Progenitor cell of endocrine pancreas (in vitro differentiated cells): ENCODE measurements around the gene ANKRD16. TPM values are rescaled to one million over a fixed set of nuclear protein-coding genes. Genes with fewer than 3 reads are reported as not detected.

Experiments used
- DNase-seq: peaks from one replicate; pipeline ENCODE4 v3.0.0; 2021; ENCODE audit warnings: low spot score; ENCODE audit not compliant: unreplicated experiment
- H3K27ac Mint-ChIP-seq: 2 replicates; pipeline ENCODE4 v1.8.0; 2021; ENCODE audit warnings: mild to moderate bottlenecking, moderate library complexity, mixed read lengths
- H3K27me3 Mint-ChIP-seq: 2 replicates; pipeline ENCODE4 v1.8.0; 2021; ENCODE audit warnings: mixed read lengths
- H3K36me3 Mint-ChIP-seq: 2 replicates; pipeline ENCODE4 v1.8.0; 2022; ENCODE audit warnings: mixed read lengths; ENCODE audit not compliant: insufficient read depth
- H3K4me1 Mint-ChIP-seq: 2 replicates; pipeline ENCODE4 v1.8.0; 2021; ENCODE audit warnings: low read depth, mixed read lengths
- H3K4me3 Mint-ChIP-seq: 2 replicates; pipeline ENCODE4 v1.8.0; 2021; ENCODE audit warnings: low read depth, mild to moderate bottlenecking, moderate library complexity, mixed read lengths
- H3K9me3 Mint-ChIP-seq: 2 replicates; pipeline ENCODE4 v1.8.0; 2021; ENCODE audit warnings: low read depth, mixed read lengths
- total RNA-seq: library from RNA; stranded (reverse); gene quantifications from 2 replicates; pipeline ENCODE4 v1.2.1, GENCODE V29; 2021
- TF ChIP-seq, protein P1 (sequence below): fragments of 200-600 bp; sonication (generic); IDR thresholded peaks from one replicate; pipeline ENCODE4 v1.5.0; 2021; ENCODE audit warnings: antibody characterized with exemption, mild to moderate bottlenecking; ENCODE audit not compliant: unreplicated experiment

ANKRD16 gene
- total RNA-seq, 1 donor from 2014 or later, result 18.0 TPM

DNA sequence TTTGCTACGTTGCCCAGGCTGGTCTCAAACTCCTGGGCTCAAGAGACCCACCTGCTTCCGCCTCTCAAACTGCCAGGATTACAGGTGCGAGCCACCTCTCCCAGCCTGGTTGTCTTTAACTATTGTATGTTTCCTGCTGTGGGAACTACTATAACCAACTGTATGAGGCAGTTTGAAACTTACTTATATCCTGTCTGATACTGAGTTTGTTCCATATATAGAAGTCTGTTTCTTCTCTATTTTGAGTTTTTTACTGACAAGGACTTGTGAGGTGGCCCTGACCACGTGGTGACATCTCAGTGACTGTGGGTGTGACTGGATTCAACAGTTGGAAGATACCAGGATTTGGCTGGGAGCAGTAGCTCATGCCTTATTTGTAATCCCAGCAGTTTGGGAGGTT lies 14.5 kb upstream of the ANKRD16 start:
- no peak overlapping the region for H3K4me3 Mint-ChIP-seq
- TF ChIP-seq, protein P1, sequence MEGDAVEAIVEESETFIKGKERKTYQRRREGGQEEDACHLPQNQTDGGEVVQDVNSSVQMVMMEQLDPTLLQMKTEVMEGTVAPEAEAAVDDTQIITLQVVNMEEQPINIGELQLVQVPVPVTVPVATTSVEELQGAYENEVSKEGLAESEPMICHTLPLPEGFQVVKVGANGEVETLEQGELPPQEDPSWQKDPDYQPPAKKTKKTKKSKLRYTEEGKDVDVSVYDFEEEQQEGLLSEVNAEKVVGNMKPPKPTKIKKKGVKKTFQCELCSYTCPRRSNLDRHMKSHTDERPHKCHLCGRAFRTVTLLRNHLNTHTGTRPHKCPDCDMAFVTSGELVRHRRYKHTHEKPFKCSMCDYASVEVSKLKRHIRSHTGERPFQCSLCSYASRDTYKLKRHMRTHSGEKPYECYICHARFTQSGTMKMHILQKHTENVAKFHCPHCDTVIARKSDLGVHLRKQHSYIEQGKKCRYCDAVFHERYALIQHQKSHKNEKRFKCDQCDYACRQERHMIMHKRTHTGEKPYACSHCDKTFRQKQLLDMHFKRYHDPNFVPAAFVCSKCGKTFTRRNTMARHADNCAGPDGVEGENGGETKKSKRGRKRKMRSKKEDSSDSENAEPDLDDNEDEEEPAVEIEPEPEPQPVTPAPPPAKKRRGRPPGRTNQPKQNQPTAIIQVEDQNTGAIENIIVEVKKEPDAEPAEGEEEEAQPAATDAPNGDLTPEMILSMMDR, result no peak
- DNase-seq, result no peak
- no peaks in the 10 kb centered on the region for H3K9me3 Mint-ChIP-seq
- peaks cover 2% of the 10 kb centered on the region for H3K4me1 Mint-ChIP-seq
- peaks cover 23% of the 10 kb centered on the region for H3K36me3 Mint-ChIP-seq
- no peaks in the 10 kb centered on the region for H3K27me3 Mint-ChIP-seq
- H3K27ac Mint-ChIP-seq, result peak overlapping the region; percentile 71

DNA sequence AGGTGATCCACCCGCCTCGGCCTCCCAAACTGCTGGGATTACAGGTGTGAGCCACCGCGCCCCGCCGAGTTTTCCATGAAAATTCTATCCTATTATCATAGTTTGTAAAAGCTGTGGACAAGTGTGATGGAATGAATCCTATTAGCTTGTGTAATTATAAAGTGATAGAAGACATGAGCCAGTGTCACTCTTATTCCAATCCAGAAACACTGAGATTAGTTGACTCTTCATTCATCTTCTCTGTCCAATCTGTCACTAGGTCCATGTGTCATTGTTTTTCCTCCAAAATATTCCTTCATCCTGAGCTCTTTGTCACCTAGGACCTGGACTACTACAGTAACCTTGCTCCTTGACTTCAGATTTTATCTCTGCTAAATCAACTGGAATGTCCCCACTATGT lies 13.9 kb upstream of the ANKRD16 start:
- Mint-ChIP-seq H3K4me1 (peaks cover 2% of the 10 kb centered on the region), H3K27ac (peak overlapping the region; percentile 71), H3K36me3 (peaks cover 20% of the 10 kb centered on the region), H3K27me3 (no peaks in the 10 kb centered on the region), H3K4me3 (no peak overlapping the region), H3K9me3 (no peaks in the 10 kb centered on the region)
- DNase-seq, result no peak
- TF ChIP-seq, protein P1, result no peak

DNA sequence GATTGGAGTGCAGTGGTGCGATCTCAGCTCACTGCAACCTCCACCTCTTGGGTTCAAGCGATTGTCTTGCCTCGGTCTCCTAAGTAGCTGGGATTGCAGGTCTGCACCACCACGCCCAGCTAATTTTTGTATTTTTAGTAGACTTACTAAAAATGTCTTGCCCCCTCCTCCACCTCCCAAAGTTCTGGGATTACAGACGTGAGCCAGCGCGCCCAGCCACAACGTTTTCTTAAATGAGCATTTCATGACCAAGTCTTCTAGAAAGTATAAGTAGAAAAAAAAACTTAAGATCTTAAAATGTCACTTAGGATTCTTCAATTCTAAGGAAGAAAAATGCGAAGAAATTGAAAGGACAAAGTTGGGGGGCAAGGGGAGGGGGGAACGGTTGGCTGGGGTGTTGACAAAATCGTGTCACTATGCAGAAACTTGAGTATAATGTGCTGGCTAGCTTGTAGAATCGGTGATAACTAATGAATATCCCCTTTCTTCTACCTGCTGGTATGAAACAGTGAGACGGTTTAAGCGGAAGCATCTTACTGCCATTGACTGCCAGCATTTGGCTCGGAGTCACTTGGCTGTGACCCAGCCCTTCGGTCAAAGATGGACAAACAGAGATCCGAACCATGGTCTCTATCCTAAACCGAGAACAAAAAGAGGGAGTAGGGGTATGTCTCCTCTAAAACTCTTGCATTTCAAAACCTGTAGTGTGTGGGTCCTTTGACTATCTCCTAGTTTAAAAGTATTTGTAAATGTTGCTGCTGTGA lies 13.0 kb upstream of the ANKRD16 start:
- no peak overlapping the region for H3K27ac Mint-ChIP-seq
- no peak overlapping the region for H3K4me3 Mint-ChIP-seq
- peaks cover 4% of the 10 kb centered on the region for H3K9me3 Mint-ChIP-seq
- TF ChIP-seq, protein P1, result no peak
- H3K36me3 Mint-ChIP-seq, result peaks cover 22% of the 10 kb centered on the region
- no peaks in the 10 kb centered on the region for H3K4me1 Mint-ChIP-seq
- DNase-seq, result no peak
- no peaks in the 10 kb centered on the region for H3K27me3 Mint-ChIP-seq

DNA sequence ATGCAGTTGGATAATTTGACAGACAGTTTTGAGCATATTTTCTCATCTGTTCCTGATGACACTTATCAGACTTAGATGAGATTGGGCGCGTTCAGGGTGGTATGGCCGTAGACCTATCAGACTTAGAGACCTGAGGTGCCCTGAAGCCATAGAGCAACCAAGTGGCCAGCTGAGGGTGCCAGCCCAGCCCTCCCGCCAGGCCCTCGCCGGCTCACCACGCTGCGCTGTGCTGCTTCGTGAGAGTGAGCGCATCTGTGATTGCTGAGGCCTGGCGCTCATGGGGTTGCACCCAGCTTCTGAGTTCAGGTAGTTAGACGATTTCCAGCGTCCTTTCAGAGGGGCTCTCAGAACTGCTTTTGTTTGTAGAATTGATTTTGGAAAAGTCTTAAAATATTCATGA lies 10.6 kb upstream of the ANKRD16 start:
- Mint-ChIP-seq H3K27me3 (no peaks in the 10 kb centered on the region), H3K36me3 (peaks cover 28% of the 10 kb centered on the region)

DNA sequence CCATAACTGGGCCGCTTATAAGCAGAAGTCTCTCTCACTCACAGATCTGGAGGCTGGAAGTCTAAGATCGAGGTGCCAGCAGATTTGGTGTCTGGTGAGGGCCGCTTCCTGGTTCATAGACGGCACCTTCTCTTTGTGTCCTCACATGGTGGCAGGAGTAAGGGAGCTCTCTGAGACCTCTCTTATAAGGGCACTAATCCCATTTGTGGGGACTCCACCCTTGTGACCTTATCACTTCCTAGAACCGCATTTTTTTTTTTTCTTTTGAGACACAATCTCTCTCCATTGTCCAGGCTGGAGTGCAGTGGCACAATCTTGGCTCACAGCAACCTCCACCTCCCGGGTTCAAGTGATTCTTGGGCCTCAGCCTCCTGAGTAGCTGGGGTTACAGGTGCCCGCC lies 8.5 kb upstream of the ANKRD16 start:
- no peaks in the 10 kb centered on the region for H3K27me3 Mint-ChIP-seq
- TF ChIP-seq, protein P1, result no peak
- peaks cover 7% of the 10 kb centered on the region for H3K9me3 Mint-ChIP-seq
- H3K27ac Mint-ChIP-seq, result no peak overlapping the region
- H3K4me1 Mint-ChIP-seq, result peaks cover 3% of the 10 kb centered on the region
- H3K4me3 Mint-ChIP-seq, result no peak overlapping the region
- H3K36me3 Mint-ChIP-seq, result peaks cover 27% of the 10 kb centered on the region
- no peak for DNase-seq

More for the DNA sequence above, 10.6 kb upstream of the ANKRD16 start:
- H3K9me3 Mint-ChIP-seq, result peaks cover 7% of the 10 kb centered on the region
- no peak for DNase-seq
- no peak overlapping the region for H3K27ac Mint-ChIP-seq
- TF ChIP-seq, protein P1, result no peak
- H3K4me3 Mint-ChIP-seq, result no peak overlapping the region
- H3K4me1 Mint-ChIP-seq, result no peaks in the 10 kb centered on the region
